Measurements from ENCODE around the gene CLPTM1L. TPM values are rescaled to one million over a fixed set of nuclear protein-coding genes. Genes with fewer than 3 reads are reported as not detected.

The CLPTM1L gene
- total RNA-seq, 1 donor from 2014 or later: 131 TPM

GRCh38 chr5:1363581-1363980 lies 18.7 kb upstream of the CLPTM1L start:
- H3K4me3 ChIP-seq (ENCODE audit: insufficient read depth, low read depth, low read length): no peak overlapping the region
- H3K9ac ChIP-seq (ENCODE audit: low read length): no peak overlapping the region
- H3K27ac Mint-ChIP-seq (ENCODE audit: unreplicated experiment): no peak overlapping the region
- FAIRE-seq (no peak), DNase-seq (ENCODE audit: low read depth) (no peak)
- no peaks in the 10 kb centered on the region for H3K9me3 ChIP-seq (ENCODE audit: insufficient read depth, low read depth, low read length)
- no peaks in the 10 kb centered on the region for H3K4me1 Mint-ChIP-seq (ENCODE audit: low read depth, unreplicated experiment)
- no peak overlapping the region for H3K4me2 ChIP-seq (ENCODE audit: low read length)
- H3K27ac ChIP-seq (ENCODE audit: low read depth, low read length): no peak overlapping the region
- no peaks in the 10 kb centered on the region for H3K79me2 ChIP-seq (ENCODE audit: insufficient read depth, low read length)
- H3K4me1 ChIP-seq (ENCODE audit: insufficient read depth, low read length): no peaks in the 10 kb centered on the region
- peaks cover 63% of the 10 kb centered on the region for H3K27me3 Mint-ChIP-seq (ENCODE audit: low read depth, unreplicated experiment)
- no peaks in the 10 kb centered on the region for H3K36me3 Mint-ChIP-seq (ENCODE audit: low read depth, unreplicated experiment)
- H3K9me3 Mint-ChIP-seq (ENCODE audit: unreplicated experiment): no peaks in the 10 kb centered on the region
- no peak overlapping the region for H2AFZ ChIP-seq (ENCODE audit: low read depth, low read length)
- H3K27me3 ChIP-seq (ENCODE audit: insufficient read depth, low read length): peaks cover 12% of the 10 kb centered on the region
- H3K36me3 ChIP-seq (ENCODE audit: insufficient read depth, low read length): no peaks in the 10 kb centered on the region
- no peak overlapping the region for H3K4me3 Mint-ChIP-seq (ENCODE audit: unreplicated experiment)
- no peaks in the 10 kb centered on the region for H4K20me1 ChIP-seq (ENCODE audit: insufficient read depth, low read length)
- TF ChIP-seq CTCF (IDR thresholded peaks at IDR 0.05; ENCODE audit: insufficient read depth, low read depth, low read length): no peak
- no peak for TF ChIP-seq EZH2 (IDR thresholded peaks at IDR 0.05; ENCODE audit: insufficient read depth, low read length)

- TF ChIP-seq CTCF (IDR thresholded peaks at IDR 0.05; ENCODE audit: insufficient read depth, low read depth, low read length) (no peak), EZH2 (IDR thresholded peaks at IDR 0.05; ENCODE audit: insufficient read depth, low read length) (no peak)
- no peak overlapping the region for H3K4me3 Mint-ChIP-seq (ENCODE audit: unreplicated experiment)
- no peaks in the 10 kb centered on the region for H3K9me3 Mint-ChIP-seq (ENCODE audit: unreplicated experiment)
- H3K27me3 Mint-ChIP-seq (ENCODE audit: low read depth, unreplicated experiment): peaks cover 59% of the 10 kb centered on the region
- Histone ChIP-seq H3K4me2 (ENCODE audit: low read length) (no peak overlapping the region), H3K27me3 (ENCODE audit: insufficient read depth, low read length) (peaks cover 12% of the 10 kb centered on the region), H3K27ac (ENCODE audit: low read depth, low read length) (no peak overlapping the region), H3K4me1 (ENCODE audit: insufficient read depth, low read length) (no peaks in the 10 kb centered on the region), H3K79me2 (ENCODE audit: insufficient read depth, low read length) (no peaks in the 10 kb centered on the region), H3K9me3 (ENCODE audit: insufficient read depth, low read depth, low read length) (no peaks in the 10 kb centered on the region), H3K9ac (ENCODE audit: low read length) (no peak overlapping the region), H3K4me3 (ENCODE audit: insufficient read depth, low read depth, low read length) (no peak overlapping the region), H3K36me3 (ENCODE audit: insufficient read depth, low read length) (no peaks in the 10 kb centered on the region), H4K20me1 (ENCODE audit: insufficient read depth, low read length) (no peaks in the 10 kb centered on the region), H2AFZ (ENCODE audit: low read depth, low read length) (no peak overlapping the region)
- no peaks in the 10 kb centered on the region for H3K36me3 Mint-ChIP-seq (ENCODE audit: low read depth, unreplicated experiment)
- no peaks in the 10 kb centered on the region for H3K4me1 Mint-ChIP-seq (ENCODE audit: low read depth, unreplicated experiment)
- FAIRE-seq: no peak
- H3K27ac Mint-ChIP-seq (ENCODE audit: unreplicated experiment): no peak overlapping the region
- DNase-seq (ENCODE audit: low read depth): no peak
These were observed 18.3 kb upstream of the CLPTM1L start for GRCh38 chr5:1363160-1363559.

- TF ChIP-seq CTCF (IDR thresholded peaks at IDR 0.05; ENCODE audit: insufficient read depth, low read depth, low read length) (no peak), EZH2 (IDR thresholded peaks at IDR 0.05; ENCODE audit: insufficient read depth, low read length) (no peak)
These were observed 17.5 kb upstream of the CLPTM1L start for GRCh38 chr5:1362242-1363015.

More at GRCh38 chr5:1362242-1363015, 17.5 kb upstream of the CLPTM1L start:
- H3K9ac ChIP-seq (ENCODE audit: low read length): no peak overlapping the region
- H3K36me3 Mint-ChIP-seq (ENCODE audit: low read depth, unreplicated experiment): no peaks in the 10 kb centered on the region
- H3K4me1 Mint-ChIP-seq (ENCODE audit: low read depth, unreplicated experiment): no peaks in the 10 kb centered on the region
- no peaks in the 10 kb centered on the region for H4K20me1 ChIP-seq (ENCODE audit: insufficient read depth, low read length)
- H3K27ac ChIP-seq (ENCODE audit: low read depth, low read length): no peak overlapping the region
- no peak overlapping the region for H2AFZ ChIP-seq (ENCODE audit: low read depth, low read length)
- no peak overlapping the region for H3K4me3 ChIP-seq (ENCODE audit: insufficient read depth, low read depth, low read length)
- peaks cover 62% of the 10 kb centered on the region for H3K27me3 Mint-ChIP-seq (ENCODE audit: low read depth, unreplicated experiment)
- no peak overlapping the region for H3K4me3 Mint-ChIP-seq (ENCODE audit: unreplicated experiment)
- H3K79me2 ChIP-seq (ENCODE audit: insufficient read depth, low read length): no peaks in the 10 kb centered on the region
- no peaks in the 10 kb centered on the region for H3K36me3 ChIP-seq (ENCODE audit: insufficient read depth, low read length)
- H3K27me3 ChIP-seq (ENCODE audit: insufficient read depth, low read length): peaks cover 12% of the 10 kb centered on the region
- no peak overlapping the region for H3K4me2 ChIP-seq (ENCODE audit: low read length)
- H3K9me3 Mint-ChIP-seq (ENCODE audit: unreplicated experiment): no peaks in the 10 kb centered on the region
- FAIRE-seq: no peak
- no peaks in the 10 kb centered on the region for H3K9me3 ChIP-seq (ENCODE audit: insufficient read depth, low read depth, low read length)
- no peaks in the 10 kb centered on the region for H3K4me1 ChIP-seq (ENCODE audit: insufficient read depth, low read length)
- H3K27ac Mint-ChIP-seq (ENCODE audit: unreplicated experiment): no peak overlapping the region
- DNase-seq (ENCODE audit: low read depth): no peak

Measured in astrocyte (in vitro differentiated cells and primary cell).